ENCODE data around the gene HNRNPK. TPM values are rescaled to one million over a fixed set of nuclear protein-coding genes. Genes with fewer than 3 reads are reported as not detected.

HNRNPK gene
- total and polyA plus RNA-seq, 2 of the 13 experiments (the other 11 are each of a cell fraction or from before 2014, with no cell fraction given) = 321 to 712 TPM

DNA sequence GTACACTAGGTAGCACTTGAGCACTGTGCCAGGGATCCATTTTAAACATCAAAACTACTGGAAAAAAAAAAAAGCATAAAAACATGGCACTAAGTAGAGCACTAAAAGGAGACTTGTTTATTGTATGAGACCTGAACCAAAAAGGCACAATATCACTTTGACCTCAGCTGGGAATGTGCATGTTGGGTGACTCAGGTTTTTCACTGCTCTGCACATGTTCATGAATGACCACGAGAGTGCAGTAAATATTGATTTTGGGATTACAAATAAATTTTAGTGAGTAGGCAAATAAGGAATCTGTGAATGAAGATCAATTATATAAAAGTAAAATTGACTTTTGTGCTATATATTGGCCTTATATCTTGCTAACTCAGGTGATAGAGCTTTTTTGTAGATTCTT, 12.4 kb upstream of the HNRNPK start (continued):
- no peak for TF ChIP-seq SYNCRIP (IDR thresholded peaks at IDR 0.05; ENCODE audit: insufficient read depth, low read depth, low read length)
- no peak for TF ChIP-seq NFYC (CRISPR knock-in tag; IDR thresholded peaks at IDR 0.05)
- TF ChIP-seq TGIF2 (CRISPR knock-in tag; IDR thresholded peaks at IDR 0.05) = no peak
- TF ChIP-seq MBD4 (IDR thresholded peaks at IDR 0.05; ENCODE audit: borderline replicate concordance, low read length) = 0 out of 2 replicates have a peak, but pooled peaks have one; percentile 58
- TF ChIP-seq ZZZ3 (CRISPR knock-in tag; IDR thresholded peaks at IDR 0.05; ENCODE audit: borderline replicate concordance) = no peak
- TF ChIP-seq EHMT2 (IDR thresholded peaks at IDR 0.05; ENCODE audit: borderline replicate concordance, low read depth, low read length) = no peak
- no peak for TF ChIP-seq HMG20B (CRISPR knock-in tag; conservative IDR thresholded peaks at IDR 0.05)
- TF ChIP-seq MED8 (CRISPR knock-in tag; IDR thresholded peaks at IDR 0.05; ENCODE audit: insufficient replicate concordance) = no peak
- TF ChIP-seq SMARCC2 (IDR thresholded peaks at IDR 0.05) = no peak
- TF ChIP-seq SP2 (CRISPR knock-in tag; IDR thresholded peaks at IDR 0.05) = no peak
- no peak for TF ChIP-seq ZBTB7A (CRISPR knock-in tag; IDR thresholded peaks at IDR 0.05)
- no peak for TF ChIP-seq ZFP41 (CRISPR knock-in tag; IDR thresholded peaks at IDR 0.05; ENCODE audit: borderline replicate concordance)
- TF ChIP-seq ZNF235 (CRISPR knock-in tag; IDR thresholded peaks at IDR 0.05; ENCODE audit: borderline replicate concordance) = no peak
- no peak for TF ChIP-seq ZNF329 (CRISPR knock-in tag; IDR thresholded peaks at IDR 0.05; ENCODE audit: low read depth)
- TF ChIP-seq PHF20 (CRISPR knock-in tag; IDR thresholded peaks at IDR 0.05) = no peak
- no peak for TF ChIP-seq ARNTL (CRISPR knock-in tag; IDR thresholded peaks at IDR 0.05)
- no peak for TF ChIP-seq NR1H2 (CRISPR knock-in tag; IDR thresholded peaks at IDR 0.05; ENCODE audit: borderline replicate concordance, low read depth)
- no peak for TF ChIP-seq ZNF883 (CRISPR knock-in tag; IDR thresholded peaks at IDR 0.05; ENCODE audit: not compliant biosample characterization)
- TF ChIP-seq, protein P1, sequence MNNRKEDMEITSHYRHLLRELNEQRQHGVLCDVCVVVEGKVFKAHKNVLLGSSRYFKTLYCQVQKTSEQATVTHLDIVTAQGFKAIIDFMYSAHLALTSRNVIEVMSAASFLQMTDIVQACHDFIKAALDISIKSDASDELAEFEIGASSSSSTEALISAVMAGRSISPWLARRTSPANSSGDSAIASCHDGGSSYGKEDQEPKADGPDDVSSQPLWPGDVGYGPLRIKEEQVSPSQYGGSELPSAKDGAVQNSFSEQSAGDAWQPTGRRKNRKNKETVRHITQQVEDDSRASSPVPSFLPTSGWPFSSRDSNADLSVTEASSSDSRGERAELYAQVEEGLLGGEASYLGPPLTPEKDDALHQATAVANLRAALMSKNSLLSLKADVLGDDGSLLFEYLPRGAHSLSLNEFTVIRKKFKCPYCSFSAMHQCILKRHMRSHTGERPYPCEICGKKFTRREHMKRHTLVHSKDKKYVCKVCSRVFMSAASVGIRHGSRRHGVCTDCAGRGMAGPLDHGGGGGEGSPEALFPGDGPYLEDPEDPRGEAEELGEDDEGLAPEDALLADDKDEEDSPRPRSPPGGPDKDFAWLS (CRISPR knock-in tag; IDR thresholded peaks at IDR 0.05; ENCODE audit: borderline replicate concordance) = no peak
- no peak for TF ChIP-seq ZEB1 (IDR thresholded peaks at IDR 0.05; ENCODE audit: insufficient replicate concordance, low read depth)
- no peak for TF ChIP-seq HMGA1 (CRISPR knock-in tag; conservative IDR thresholded peaks at IDR 0.05)
- TF ChIP-seq, protein P2, sequence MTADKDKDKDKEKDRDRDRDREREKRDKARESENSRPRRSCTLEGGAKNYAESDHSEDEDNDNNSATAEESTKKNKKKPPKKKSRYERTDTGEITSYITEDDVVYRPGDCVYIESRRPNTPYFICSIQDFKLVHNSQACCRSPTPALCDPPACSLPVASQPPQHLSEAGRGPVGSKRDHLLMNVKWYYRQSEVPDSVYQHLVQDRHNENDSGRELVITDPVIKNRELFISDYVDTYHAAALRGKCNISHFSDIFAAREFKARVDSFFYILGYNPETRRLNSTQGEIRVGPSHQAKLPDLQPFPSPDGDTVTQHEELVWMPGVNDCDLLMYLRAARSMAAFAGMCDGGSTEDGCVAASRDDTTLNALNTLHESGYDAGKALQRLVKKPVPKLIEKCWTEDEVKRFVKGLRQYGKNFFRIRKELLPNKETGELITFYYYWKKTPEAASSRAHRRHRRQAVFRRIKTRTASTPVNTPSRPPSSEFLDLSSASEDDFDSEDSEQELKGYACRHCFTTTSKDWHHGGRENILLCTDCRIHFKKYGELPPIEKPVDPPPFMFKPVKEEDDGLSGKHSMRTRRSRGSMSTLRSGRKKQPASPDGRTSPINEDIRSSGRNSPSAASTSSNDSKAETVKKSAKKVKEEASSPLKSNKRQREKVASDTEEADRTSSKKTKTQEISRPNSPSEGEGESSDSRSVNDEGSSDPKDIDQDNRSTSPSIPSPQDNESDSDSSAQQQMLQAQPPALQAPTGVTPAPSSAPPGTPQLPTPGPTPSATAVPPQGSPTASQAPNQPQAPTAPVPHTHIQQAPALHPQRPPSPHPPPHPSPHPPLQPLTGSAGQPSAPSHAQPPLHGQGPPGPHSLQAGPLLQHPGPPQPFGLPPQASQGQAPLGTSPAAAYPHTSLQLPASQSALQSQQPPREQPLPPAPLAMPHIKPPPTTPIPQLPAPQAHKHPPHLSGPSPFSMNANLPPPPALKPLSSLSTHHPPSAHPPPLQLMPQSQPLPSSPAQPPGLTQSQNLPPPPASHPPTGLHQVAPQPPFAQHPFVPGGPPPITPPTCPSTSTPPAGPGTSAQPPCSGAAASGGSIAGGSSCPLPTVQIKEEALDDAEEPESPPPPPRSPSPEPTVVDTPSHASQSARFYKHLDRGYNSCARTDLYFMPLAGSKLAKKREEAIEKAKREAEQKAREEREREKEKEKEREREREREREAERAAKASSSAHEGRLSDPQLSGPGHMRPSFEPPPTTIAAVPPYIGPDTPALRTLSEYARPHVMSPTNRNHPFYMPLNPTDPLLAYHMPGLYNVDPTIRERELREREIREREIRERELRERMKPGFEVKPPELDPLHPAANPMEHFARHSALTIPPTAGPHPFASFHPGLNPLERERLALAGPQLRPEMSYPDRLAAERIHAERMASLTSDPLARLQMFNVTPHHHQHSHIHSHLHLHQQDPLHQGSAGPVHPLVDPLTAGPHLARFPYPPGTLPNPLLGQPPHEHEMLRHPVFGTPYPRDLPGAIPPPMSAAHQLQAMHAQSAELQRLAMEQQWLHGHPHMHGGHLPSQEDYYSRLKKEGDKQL (CRISPR knock-in tag; IDR thresholded peaks at IDR 0.05; ENCODE audit: low read depth) = peak; percentile 57; the same call in 1 of the 2 replicates
- no peak for TF ChIP-seq ZNF747 (CRISPR knock-in tag; IDR thresholded peaks at IDR 0.05; ENCODE audit: borderline replicate concordance)
- TF ChIP-seq, protein P3, sequence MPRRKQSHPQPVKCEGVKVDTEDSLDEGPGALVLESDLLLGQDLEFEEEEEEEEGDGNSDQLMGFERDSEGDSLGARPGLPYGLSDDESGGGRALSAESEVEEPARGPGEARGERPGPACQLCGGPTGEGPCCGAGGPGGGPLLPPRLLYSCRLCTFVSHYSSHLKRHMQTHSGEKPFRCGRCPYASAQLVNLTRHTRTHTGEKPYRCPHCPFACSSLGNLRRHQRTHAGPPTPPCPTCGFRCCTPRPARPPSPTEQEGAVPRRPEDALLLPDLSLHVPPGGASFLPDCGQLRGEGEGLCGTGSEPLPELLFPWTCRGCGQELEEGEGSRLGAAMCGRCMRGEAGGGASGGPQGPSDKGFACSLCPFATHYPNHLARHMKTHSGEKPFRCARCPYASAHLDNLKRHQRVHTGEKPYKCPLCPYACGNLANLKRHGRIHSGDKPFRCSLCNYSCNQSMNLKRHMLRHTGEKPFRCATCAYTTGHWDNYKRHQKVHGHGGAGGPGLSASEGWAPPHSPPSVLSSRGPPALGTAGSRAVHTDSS (CRISPR knock-in tag; conservative IDR thresholded peaks at IDR 0.05) = no peak

Measured in HepG2 (cell line).